ENCODE results near the gene HCFC1R1.
A peak's percentile ranks its signal among the peaks of the same experiment; 100 is the strongest.

Gene HCFC1R1

GRCh38 chr16:3015865-3016521 lies 7.7 kb downstream of the HCFC1R1 start:
- no peak for DNase-seq

- no peak for DNase-seq
These were observed 8.8 kb downstream of the HCFC1R1 start for GRCh38 chr16:3014971-3015370.

- no peak for DNase-seq
These were observed 9.6 kb downstream of the HCFC1R1 start for GRCh38 chr16:3013998-3014690.

- DNase-seq: peak; percentile 26
These were observed 10.2 kb downstream of the HCFC1R1 start for GRCh38 chr16:3013491-3013951.

- DNase-seq: peak; percentile 81
These were observed 10.8 kb downstream of the HCFC1R1 start, which contains the start of gene CLDN9 for GRCh38 chr16:3012828-3013420. CLDN9 (plus strand) TSS chr16:3012923; CDS start chr16:3013363, 440 bp downstream.

- peak; percentile 80 for DNase-seq
These were observed 11.5 kb downstream of the HCFC1R1 start for GRCh38 chr16:3012246-3012645.

GRCh38 chr16:3010510-3010909 lies 13.2 kb downstream of the HCFC1R1 start:
- DNase-seq: no peak

- peak; percentile 69 for DNase-seq
These were observed 14.0 kb downstream of the HCFC1R1 start for GRCh38 chr16:3009568-3010390.

- no peak for DNase-seq
These were observed 15.1 kb downstream of the HCFC1R1 start for GRCh38 chr16:3008690-3009037.

- DNase-seq: no peak
These were observed 15.6 kb downstream of the HCFC1R1 start for GRCh38 chr16:3007957-3008689.

GRCh38 chr16:3007059-3007956 lies 16.4 kb downstream of the HCFC1R1 start:
- DNase-seq: no peak

- DNase-seq: peak; percentile 67
These were observed 18.9 kb downstream of the HCFC1R1 start for GRCh38 chr16:3004781-3005284.

- peak; percentile 72 for DNase-seq
These were observed 19.4 kb downstream of the HCFC1R1 start for GRCh38 chr16:3004319-3004718.

GRCh38 chr16:3003582-3004270 lies 20.0 kb downstream of the HCFC1R1 start:
- peak; percentile 98 for DNase-seq

- DNase-seq: no peak
These were observed 22.4 kb downstream of the HCFC1R1 start for GRCh38 chr16:3001316-3001715.

- no peak for DNase-seq
These were observed 23.2 kb downstream of the HCFC1R1 start for GRCh38 chr16:3000540-3000939.

- DNase-seq: no peak
These were observed 23.8 kb downstream of the HCFC1R1 start for GRCh38 chr16:2999929-3000328.

- DNase-seq: no peak
These were observed 27.4 kb downstream of the HCFC1R1 start for GRCh38 chr16:2996298-2996697.

- DNase-seq: no peak
These were observed 31.2 kb downstream of the HCFC1R1 start for GRCh38 chr16:2992383-2993081.

Data from DMS53 (cell line).